SJCRH30 (cell line): ENCODE data around the gene IGDCC3. TPM values are rescaled to one million over a fixed set of nuclear protein-coding genes. Genes with fewer than 3 reads are reported as not detected.
A peak's percentile ranks its signal among the peaks of the same experiment; 100 is the strongest.

Experiments
- DNase-seq, 2 experiments: peaks; one replicate each; pipeline ENCODE4 v3.0.0-alpha.2; 2015 to 2020
- H3K27ac ChIP-seq: fragments of 250-450 bp; sonication (Bioruptor Pico); 2 replicates; pipeline ENCODE4 v1.5.1; 2020; ENCODE audit warnings: mild to moderate bottlenecking, moderate library complexity
- H3K27me3 ChIP-seq: fragments of 250-450 bp; sonication (Bioruptor Pico); 2 replicates; pipeline ENCODE4 v1.5.1; 2020; ENCODE audit warnings: mild to moderate bottlenecking, moderate library complexity
- H3K36me3 ChIP-seq: fragments of 250-450 bp; sonication (Bioruptor Pico); 2 replicates; pipeline ENCODE4 v1.5.1; 2020; ENCODE audit warnings: mild to moderate bottlenecking, moderate library complexity
- H3K4me1 ChIP-seq: fragments of 250-450 bp; sonication (Bioruptor Pico); 2 replicates; pipeline ENCODE4 v1.5.1; 2020; ENCODE audit warnings: mild to moderate bottlenecking, moderate library complexity
- H3K4me3 ChIP-seq: fragments of 250-450 bp; sonication (Bioruptor Pico); 2 replicates; pipeline ENCODE4 v1.5.1; 2020; ENCODE audit warnings: mild to moderate bottlenecking, moderate library complexity
- H3K9me3 ChIP-seq: fragments of 250-450 bp; sonication (Bioruptor Pico); replicated peaks from 2 replicates; pipeline ENCODE4 v1.5.1; 2020; ENCODE audit warnings: mild to moderate bottlenecking, moderate library complexity
- total RNA-seq: library from RNA; depleted of rRNA; stranded (reverse); fragments of >200 nt; shearing (Covaris generic); gene quantifications from 2 replicates; pipeline ENCODE4 v1.2.3, GENCODE V29; 2014

IGDCC3 gene
- total RNA-seq, 1 experiment from 2014 or later, result 8.7 TPM

DNA sequence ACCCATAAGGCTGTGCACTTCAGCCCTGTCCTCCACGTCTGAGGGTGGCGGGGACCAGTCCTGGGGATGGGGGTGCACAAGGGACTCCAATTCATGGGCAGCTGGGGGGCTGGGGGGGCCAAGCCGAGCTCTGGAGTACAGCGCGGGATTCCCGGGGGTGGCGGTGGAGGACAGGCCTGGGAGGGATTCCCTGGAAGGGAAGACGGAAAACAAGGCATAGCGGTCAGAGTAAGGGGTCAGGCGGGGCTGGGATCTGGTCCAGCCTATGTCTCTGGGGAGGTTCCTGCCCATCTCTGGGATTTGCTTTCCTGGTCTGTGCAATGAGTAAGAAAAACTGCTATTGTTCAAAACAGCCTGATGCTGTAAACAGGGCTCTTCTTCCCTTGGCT lies 8.1 kb upstream of the IGDCC3 start:
- no peak for DNase-seq
- no peak overlapping the region for H3K27ac ChIP-seq
- H3K9me3 ChIP-seq, result no peaks in the 10 kb centered on the region
- peaks cover 5% of the 10 kb centered on the region; the same call in 1 of the 2 replicates for H3K36me3 ChIP-seq
- H3K4me3 ChIP-seq, result no peak overlapping the region
- H3K4me1 ChIP-seq, result peaks cover 3% of the 10 kb centered on the region; the same call in 1 of the 2 replicates
- no peaks in the 10 kb centered on the region for H3K27me3 ChIP-seq

DNA sequence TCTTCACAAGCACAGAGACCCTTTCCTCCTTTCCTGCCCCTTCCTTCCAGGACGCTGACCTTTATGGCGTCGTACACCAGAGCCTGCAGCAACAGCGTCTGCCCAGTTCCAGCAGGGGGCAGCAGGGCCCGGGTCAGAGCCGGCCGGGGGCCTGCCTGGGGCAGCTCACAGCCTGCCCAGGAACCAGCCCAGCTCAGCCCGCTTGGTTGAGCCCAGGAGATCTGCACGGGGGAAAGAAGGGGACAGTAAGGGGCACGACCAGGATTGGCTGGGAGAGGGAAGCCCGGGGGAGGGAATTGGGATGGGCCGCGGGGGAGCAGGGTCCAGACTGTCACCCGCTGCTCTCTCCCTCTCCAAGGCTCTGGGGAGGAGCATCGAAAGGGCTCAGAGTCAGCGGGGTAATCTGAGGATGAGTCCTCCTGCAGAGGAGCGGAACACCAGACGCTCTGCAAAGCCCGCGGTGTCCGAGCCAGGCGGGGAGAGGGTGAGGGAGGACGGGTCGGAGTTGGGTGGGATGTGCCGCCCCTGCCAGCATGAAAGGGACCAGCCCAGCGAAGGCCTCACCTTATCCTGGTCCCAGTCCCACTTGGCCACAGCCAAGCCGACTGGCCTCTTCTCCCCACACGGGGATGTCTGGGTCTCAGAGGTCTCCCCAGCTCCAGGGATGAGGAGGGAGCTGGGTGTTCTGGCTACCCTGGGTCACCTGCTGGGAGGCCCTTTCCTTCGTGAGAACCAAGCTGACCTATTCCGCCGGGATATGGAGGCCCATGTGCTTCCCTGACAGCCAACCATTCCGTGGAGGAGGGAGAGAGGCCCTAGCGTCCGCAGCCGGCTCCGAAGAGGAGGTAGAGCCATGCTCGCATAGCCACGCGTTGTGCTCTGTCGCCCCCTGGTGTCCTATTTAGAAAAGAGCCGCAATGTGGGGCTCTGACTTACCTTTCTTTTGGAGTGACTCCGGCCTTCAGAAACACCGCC lies 7.4 kb upstream of the IGDCC3 start:
- Histone ChIP-seq H3K36me3 (peaks cover 1% of the 10 kb centered on the region; the same call in 1 of the 2 replicates), H3K4me1 (peaks cover 3% of the 10 kb centered on the region; the same call in 1 of the 2 replicates), H3K4me3 (no peak overlapping the region), H3K27ac (no peak overlapping the region), H3K27me3 (no peaks in the 10 kb centered on the region), H3K9me3 (no peaks in the 10 kb centered on the region)
- peak; percentile 84 to 93 for DNase-seq

DNA sequence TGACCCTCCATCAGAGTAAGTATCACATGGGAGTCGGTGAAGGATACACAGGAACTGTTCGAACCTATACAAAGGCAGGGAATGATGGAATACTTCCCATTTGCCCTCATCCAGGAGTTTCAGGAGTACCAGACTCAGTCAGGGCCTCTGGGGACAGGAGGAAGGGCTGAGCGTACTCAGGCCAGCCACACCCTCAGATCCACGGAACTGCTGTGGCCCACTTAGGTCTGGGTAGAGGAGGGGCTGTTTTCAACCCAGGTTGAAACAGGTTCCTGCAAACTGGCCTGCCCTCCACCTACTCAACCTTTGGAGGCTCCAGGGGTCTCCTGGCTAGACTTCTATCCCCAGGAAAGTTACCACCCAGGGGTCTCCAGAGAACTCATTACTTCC lies 6.7 kb upstream of the IGDCC3 start:
- Histone ChIP-seq H3K36me3 (no peaks in the 10 kb centered on the region), H3K4me1 (peaks cover 3% of the 10 kb centered on the region; the same call in 1 of the 2 replicates), H3K27ac (no peak overlapping the region), H3K4me3 (no peak overlapping the region), H3K9me3 (no peaks in the 10 kb centered on the region), H3K27me3 (no peaks in the 10 kb centered on the region)
- no peak for DNase-seq

DNA sequence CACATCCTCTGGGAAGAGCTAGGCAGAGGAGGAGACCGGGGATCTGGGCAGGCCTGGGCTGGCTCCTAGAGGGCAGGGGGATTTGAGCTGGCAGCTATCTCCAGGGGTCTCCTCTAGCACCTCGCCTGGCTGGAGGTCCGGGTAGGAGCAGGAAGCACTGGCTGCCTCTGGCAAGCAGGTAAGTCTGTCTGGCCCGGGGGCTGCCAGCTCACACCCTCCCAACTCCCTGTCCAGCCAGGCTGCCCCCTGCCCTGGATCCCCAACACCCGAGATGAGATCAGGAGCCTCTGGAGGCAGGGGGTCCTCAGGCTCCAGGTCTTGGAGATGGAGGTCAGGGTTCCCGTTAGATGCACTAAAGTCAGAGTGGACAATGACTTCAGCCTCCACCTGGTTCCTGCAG lies 6.2 kb upstream of the IGDCC3 start:
- Histone ChIP-seq H3K36me3 (no peaks in the 10 kb centered on the region), H3K4me3 (no peak overlapping the region), H3K27me3 (no peaks in the 10 kb centered on the region), H3K9me3 (no peaks in the 10 kb centered on the region), H3K27ac (no peak overlapping the region), H3K4me1 (peaks cover 3% of the 10 kb centered on the region; the same call in 1 of the 2 replicates)
- DNase-seq, result no peak

DNA sequence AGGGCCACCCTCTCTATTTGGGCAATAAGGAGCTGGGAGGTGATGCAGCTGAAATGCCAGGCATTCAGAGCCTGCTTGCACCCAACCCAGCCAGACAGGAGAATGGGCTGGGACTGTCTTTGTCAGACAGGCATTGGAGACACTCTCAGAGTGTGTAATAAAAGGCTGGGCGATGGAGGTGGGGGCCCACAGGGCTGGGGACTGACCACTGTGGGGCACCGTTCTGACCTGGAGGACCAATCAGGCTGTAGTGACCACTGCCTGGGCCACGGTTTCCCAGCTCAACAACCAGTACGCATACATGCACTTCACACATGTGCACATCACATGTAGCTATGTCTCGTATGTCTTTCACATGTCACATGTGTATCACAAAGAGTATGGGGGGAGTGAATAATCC lies 5.7 kb upstream of the IGDCC3 start:
- no peaks in the 10 kb centered on the region for H3K36me3 ChIP-seq
- no peak for DNase-seq
- H3K27ac ChIP-seq, result no peak overlapping the region
- H3K4me1 ChIP-seq, result peaks cover 3% of the 10 kb centered on the region; the same call in 1 of the 2 replicates
- H3K27me3 ChIP-seq, result no peaks in the 10 kb centered on the region
- no peak overlapping the region for H3K4me3 ChIP-seq
- H3K9me3 ChIP-seq, result no peaks in the 10 kb centered on the region

DNA sequence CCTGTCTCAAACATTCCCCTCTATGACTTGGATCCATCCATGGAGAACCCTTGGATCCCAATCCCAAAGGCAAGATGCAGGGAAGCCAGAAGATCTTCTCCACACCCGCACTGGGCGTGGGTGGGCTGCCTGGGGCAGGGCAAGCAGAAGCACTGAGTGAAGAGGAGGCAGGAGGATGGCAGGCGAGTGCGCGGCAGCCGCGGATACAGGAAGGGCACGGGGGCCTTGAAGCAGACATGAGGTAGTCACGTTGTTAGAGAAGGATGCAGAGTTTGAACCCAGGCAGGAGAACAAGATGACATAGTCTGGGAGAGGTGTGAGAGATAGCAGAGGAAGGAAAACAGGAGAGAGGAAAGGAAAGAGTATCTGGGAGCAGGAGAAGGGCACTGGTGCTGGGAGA lies 5.1 kb upstream of the IGDCC3 start:
- no peaks in the 10 kb centered on the region for H3K36me3 ChIP-seq
- DNase-seq, result no peak

DNA sequence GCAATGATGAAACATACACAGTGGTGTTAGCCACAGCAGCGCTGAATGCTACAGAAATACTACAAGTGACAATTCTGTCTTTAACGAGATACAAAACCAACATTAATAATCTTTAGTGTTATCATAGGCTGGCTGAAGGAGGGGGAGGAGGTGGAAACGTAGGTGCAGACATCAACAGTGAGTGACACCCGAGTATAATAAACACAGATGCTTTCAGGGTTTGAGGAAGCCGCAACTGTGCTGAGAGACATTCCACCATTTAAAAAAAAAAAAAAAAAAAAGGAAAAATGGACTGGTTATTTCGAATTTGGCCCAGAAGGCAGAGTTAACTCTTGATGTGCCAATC lies 4.3 kb upstream of the IGDCC3 start:
- Histone ChIP-seq H3K36me3 (no peaks in the 10 kb centered on the region), H3K27me3 (no peaks in the 10 kb centered on the region)

More for the DNA sequence above, 5.1 kb upstream of the IGDCC3 start:
- no peak overlapping the region for H3K4me3 ChIP-seq
- H3K9me3 ChIP-seq, result no peaks in the 10 kb centered on the region
- H3K27me3 ChIP-seq, result no peaks in the 10 kb centered on the region
- H3K4me1 ChIP-seq, result peaks cover 3% of the 10 kb centered on the region; the same call in 1 of the 2 replicates
- no peak overlapping the region for H3K27ac ChIP-seq

DNA sequence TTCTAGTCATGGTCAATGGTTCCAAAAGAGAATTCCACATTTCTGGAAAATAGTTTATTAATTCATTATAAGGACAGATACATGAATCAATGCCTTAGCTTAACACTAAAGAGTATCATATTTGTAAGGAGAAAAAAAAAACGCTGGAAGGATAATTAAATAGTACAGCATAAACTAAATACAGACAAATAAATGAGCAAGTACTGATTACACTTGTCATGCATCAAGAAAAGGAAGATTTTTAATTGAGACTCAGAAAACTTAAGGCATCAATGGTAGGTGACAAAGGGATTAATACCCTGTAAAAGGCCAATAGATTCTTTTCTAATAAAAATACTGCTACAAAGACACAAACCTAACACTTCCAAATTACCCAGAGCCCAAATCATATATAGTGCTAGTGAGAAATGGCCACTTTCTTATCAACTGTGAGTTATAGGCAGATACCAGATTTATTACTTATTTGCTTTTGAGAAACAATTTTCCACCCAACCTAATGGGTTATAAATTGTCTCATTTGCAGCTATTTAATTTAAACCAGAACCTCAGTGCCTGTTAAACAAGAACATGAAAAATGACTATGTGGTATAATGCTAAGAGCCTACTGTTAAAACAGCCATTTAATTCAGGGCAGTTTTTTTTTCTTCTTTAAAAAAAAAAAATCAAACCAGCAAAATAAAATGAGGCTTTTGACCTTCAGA lies 3.8 kb upstream of the IGDCC3 start:
- H3K36me3 ChIP-seq, result no peaks in the 10 kb centered on the region
- no peak overlapping the region for H3K4me3 ChIP-seq
- no peaks in the 10 kb centered on the region for H3K9me3 ChIP-seq
- no peaks in the 10 kb centered on the region for H3K27me3 ChIP-seq
- no peak for DNase-seq
- no peak overlapping the region for H3K27ac ChIP-seq
- peaks cover 3% of the 10 kb centered on the region; the same call in 1 of the 2 replicates for H3K4me1 ChIP-seq

More for the DNA sequence above, 4.3 kb upstream of the IGDCC3 start:
- H3K27ac ChIP-seq, result no peak overlapping the region
- H3K4me1 ChIP-seq, result peaks cover 3% of the 10 kb centered on the region; the same call in 1 of the 2 replicates
- no peak overlapping the region for H3K4me3 ChIP-seq
- no peaks in the 10 kb centered on the region for H3K9me3 ChIP-seq
- no peak for DNase-seq

DNA sequence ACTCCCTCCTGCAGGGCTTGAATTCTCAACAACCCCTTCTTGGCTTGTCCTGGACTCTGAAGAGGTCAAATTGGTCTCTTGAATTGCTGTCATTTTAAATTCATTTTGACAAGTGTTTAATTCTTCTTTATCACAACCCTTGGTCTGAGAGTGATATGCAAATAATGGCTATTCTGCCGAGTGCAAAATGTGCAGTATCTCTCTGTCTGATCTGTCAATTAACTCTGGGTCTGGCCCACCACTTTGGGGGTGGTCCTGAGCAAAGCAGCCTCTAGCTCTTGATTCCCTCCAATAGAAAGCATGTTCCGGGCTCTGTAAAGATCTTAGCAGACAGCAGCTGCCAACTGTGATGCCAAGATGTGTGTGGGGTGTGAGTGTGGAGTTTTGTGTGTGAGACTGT lies 2.2 kb upstream of the IGDCC3 start:
- H3K27me3 ChIP-seq, result no peaks in the 10 kb centered on the region
- no peaks in the 10 kb centered on the region; the same call in 1 of the 2 replicates for H3K4me1 ChIP-seq
- H3K36me3 ChIP-seq, result no peaks in the 10 kb centered on the region
- H3K4me3 ChIP-seq, result no peak overlapping the region
- H3K27ac ChIP-seq, result no peak overlapping the region
- no peaks in the 10 kb centered on the region for H3K9me3 ChIP-seq
- no peak for DNase-seq

DNA sequence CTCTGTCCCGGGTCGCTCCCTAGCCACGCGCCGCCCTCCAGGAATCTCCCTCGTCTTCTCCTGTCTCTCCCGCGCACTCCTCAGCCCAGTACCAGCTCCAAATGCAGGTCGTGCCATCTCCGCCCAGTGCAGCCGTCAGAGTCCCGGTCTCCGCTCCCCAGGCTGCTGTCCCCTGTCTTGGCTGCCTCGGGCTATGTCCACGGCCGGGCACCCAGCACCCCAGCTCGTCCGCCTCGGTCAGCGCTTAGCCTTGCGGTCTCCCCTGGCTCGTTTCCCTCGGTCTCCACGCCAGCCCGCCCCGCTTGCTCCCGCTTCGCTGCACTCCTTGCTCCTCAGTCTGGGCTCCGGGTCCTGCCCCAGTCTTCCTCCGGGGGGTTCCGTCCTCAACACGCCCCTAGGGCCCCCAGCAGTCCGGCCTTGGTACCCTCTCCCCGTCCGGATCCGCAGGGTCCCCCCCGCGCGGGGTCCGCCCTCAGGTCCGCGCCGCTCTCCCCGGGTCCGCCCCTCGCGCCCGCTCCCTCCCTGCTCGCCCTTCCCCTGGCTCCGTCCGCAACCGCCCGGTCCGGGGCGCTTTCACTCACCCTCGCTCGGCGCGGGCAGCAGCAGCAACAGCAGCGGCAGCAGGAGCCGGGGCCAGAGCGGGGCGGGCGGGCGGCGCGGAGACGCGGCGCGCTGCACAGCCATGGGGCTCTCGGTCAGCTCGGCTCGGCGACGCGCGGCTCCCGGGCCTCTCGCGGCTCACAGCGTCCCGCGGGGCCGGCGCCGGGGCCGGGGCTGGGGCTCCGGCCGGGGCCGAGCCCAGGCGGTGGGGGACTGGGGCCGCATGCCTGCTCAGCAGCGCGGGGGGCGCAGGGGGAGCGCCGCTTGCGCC lies 462 bp downstream of the IGDCC3 start:
- no peaks in the 10 kb centered on the region for H3K36me3 ChIP-seq
- H3K4me1 ChIP-seq, result 0 out of 2 replicates have a peak, but pooled peaks cover 7% of the 10 kb centered on the region
- DNase-seq, result peak; percentile 62 to 66
- no peaks in the 10 kb centered on the region for H3K27me3 ChIP-seq
- H3K27ac ChIP-seq, result no peak overlapping the region
- H3K9me3 ChIP-seq, result no peaks in the 10 kb centered on the region
- H3K4me3 ChIP-seq, result peak overlapping the region; percentile 91

DNA sequence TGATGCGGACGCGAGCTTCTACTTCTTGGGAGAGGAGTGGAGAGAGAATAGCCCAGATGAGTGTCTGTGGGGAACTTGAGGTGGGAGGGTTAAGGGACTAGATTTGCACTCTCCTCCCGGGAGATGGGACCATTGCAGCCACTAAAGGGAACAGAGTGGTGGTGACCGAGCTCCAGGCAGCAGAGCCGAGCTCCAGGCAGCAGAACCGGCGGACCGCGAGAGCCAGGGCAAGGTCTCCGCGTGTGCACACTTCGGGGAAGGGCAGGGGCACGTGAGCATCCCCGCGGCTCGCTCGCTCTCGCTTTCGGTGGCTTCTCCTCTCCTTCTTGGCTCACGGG lies 1.1 kb downstream of the IGDCC3 start:
- no peak overlapping the region for H3K27ac ChIP-seq
- DNase-seq, result peak; percentile 47 to 57
- H3K4me3 ChIP-seq, result peak overlapping the region; percentile 91
- no peaks in the 10 kb centered on the region for H3K9me3 ChIP-seq
- no peaks in the 10 kb centered on the region for H3K36me3 ChIP-seq
- no peaks in the 10 kb centered on the region for H3K27me3 ChIP-seq
- 0 out of 2 replicates have a peak, but pooled peaks cover 7% of the 10 kb centered on the region for H3K4me1 ChIP-seq

DNA sequence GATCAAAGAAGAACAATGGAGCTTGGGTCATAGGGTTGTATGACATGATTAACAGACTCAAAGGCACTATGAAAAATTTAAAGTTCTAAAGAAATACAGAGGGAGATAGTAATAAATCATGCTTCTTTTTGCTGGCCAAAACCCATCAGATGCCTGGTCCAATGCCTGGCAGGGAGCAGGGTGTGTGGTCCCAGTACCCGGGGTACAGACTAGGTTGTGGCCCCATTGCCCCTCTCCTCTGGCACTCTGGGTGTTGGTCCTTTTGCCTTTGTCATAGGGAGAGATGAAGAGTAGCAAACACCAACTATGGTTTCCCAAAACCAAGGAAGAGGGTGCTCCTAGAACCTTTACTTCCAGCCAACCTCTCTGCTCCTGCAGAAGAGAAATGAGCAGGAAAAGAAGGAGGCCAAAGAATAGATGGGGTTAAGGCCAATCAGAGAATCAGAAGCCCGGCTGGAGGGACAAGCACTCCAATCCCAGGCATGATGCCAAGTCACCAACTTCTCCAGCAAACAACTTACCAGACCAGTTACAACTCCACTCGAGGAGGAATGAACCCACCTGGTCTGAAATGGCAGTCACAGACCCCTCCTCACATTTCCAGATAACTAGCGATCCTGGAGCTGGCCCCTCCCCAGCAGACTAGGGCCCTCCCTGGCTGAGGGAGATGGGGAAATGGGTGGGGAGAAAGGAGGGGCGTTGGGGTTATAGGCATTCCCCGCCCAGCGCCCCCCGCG lies 1.8 kb downstream of the IGDCC3 start:
- H3K27ac ChIP-seq, result no peak overlapping the region
- H3K4me3 ChIP-seq, result peak overlapping the region; percentile 91; the same call in 1 of the 2 replicates
- no peaks in the 10 kb centered on the region for H3K36me3 ChIP-seq
- DNase-seq, result peak in 1 of 2 experiments; percentile 45
- H3K27me3 ChIP-seq, result no peaks in the 10 kb centered on the region
- 0 out of 2 replicates have a peak, but pooled peaks cover 7% of the 10 kb centered on the region for H3K4me1 ChIP-seq
- no peaks in the 10 kb centered on the region for H3K9me3 ChIP-seq

DNA sequence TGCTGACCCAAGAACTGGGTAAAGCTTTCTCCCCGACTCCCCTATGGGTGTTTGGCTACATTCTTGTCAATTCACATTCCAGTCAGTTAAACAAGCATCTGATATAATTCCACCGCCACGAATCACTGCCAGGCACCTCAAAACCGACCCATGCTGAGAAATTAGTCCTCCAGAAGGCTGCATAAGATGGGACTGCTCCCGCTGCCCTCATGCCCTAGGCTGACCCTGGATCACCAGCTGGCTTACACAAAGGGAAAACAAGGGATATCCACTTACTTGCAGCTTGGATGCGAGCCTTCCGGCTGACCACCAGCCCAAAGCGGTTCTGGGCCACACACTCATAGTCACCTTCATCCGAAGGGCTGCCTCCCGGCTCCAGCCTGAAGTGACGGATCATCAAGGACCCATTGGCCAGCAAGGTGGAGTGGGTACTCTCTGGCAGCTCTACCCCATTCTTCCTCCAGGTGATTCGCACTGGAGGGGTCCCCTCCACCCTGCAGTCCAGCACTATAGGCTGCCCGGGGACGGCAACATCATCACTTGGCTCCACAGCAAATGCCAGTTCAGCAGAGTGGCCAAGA lies 2.9 kb downstream of the IGDCC3 start:
- Histone ChIP-seq H3K27me3 (no peaks in the 10 kb centered on the region), H3K36me3 (no peaks in the 10 kb centered on the region), H3K27ac (no peak overlapping the region), H3K4me1 (0 out of 2 replicates have a peak, but pooled peaks cover 7% of the 10 kb centered on the region), H3K4me3 (no peak overlapping the region), H3K9me3 (no peaks in the 10 kb centered on the region)
- no peak for DNase-seq
